Activated gamma-delta T cell (primary cell): ENCODE measurements around the gene C17orf67.
A peak's percentile ranks its signal among the peaks of the same experiment; 100 is the strongest.

Experiments
- DNase-seq: peaks from one replicate; lab custom pipeline; 2025; lab: John Stamatoyannopoulos, UW

C17orf67 gene

DNA sequence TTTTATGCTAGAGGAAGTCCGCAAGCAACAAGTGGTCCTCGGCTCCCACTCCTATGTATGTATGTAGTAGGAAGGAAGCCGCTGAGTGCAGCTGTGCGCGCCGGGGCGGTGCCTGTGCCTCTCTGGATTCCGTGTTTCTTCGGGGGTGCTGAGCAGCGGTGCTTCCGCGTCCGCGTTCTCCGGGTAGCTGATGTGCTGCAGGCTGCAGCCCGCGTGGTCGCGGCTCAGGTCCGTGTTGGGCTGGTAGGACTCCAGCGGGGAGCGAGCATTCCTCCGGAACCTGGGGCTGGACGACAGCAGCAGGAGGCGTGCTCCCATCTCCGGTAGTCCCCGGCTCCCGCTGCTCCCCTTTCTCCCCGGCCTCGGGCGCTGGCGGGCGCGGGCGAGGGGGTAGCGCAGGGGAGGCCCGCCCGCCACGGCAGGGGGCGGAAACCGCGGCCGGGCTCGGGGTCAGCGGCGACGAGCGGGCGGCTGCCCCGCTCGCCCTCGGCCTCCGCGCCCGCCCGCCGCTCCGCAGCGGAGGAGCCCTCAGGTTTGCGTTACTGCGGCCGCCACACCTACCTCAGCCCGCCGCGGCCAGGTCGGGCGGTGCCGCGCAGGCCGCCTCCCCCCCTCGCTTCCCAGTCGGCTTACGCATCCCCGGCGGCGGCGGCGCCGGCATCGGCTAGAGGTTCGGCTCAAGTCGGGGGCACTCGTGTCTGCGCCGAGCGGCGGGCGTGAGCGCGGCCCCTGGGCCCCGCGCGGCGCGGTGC lies 487 bp downstream of the C17orf67 start:
- DNase-seq, result peak; percentile 80

DNA sequence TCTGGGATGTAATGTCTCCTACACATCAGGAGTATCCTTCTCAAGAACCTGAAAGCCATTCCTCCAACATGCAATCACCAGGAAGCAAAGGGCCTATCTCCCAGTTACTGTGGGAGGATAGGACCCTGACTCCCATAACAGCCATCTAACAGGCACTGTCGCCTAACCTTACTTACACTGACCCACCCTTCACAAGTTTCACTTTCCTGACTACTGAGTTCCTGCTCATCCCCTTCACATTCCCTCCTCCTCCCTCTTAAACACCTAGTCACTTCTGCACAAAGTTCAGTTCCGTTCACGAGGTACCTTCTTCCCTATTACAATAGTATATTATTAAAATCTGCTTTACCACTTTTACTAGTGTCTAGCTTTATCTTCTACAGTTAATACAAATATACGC lies 1.3 kb downstream of the C17orf67 start:
- no peak for DNase-seq

DNA sequence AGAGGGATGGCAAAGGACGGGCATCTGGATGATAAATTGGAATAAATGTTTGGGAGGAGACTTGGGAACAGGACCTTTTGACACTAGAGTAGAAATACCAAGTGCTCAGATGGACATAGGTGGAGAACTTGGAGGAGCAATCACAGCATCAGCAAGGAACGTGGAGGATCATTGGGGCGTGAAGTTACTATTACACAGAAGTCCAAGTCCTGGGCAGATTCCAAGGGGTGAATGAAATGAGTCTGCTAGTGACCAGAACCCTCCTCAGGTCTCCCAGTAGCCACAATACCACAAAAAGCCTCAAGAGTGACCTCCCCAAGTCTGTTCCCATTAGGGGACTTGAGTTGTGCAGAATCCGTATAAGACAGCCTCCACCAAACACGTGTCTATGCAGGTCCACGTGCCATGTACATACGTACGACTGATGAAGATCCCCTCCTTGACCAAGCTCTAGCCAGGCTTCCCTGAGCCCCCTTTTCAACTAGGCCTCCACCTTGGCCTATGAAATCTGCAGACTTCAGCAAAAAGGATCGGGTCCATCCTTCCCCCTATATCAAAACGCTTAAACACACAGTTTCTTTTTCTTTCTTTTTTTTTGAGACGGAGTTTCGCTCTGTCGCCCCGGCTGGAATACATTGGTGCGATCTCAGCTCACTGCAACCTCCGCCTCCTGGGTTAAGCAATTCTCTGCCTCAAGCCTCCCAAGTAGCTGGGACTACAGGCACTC lies 2.2 kb downstream of the C17orf67 start:
- DNase-seq, result no peak

DNA sequence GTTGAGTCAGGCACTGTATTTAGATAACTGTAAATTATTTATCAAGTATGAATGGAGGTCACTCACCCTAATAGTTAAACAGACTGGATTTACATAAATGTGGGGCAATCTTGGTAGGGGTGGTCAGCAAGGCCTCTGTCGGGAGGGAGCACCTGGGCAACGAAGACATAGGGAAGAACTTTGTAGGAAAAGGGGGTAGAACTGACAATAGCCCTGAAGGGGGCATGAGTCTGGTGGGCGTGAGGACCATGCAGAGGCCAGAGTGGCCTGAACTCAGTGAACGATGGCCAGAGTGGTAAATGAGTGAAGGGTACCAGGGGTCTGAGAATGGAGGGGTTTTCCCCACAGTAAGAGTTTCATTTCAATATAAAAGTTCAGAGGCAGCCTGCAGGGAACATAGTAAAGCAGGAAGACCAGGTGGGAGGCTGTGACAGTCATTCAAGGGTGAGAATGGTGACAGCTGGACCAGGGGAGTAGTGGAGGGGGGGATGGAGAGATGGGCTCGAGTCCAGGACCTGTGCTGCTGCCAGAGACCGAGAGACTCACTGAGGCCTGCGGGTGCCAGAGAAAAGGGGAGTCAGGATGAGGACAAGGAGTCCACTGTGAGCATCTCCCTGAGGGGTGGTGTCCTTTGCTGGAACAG lies 2.9 kb downstream of the C17orf67 start:
- DNase-seq, result no peak

DNA sequence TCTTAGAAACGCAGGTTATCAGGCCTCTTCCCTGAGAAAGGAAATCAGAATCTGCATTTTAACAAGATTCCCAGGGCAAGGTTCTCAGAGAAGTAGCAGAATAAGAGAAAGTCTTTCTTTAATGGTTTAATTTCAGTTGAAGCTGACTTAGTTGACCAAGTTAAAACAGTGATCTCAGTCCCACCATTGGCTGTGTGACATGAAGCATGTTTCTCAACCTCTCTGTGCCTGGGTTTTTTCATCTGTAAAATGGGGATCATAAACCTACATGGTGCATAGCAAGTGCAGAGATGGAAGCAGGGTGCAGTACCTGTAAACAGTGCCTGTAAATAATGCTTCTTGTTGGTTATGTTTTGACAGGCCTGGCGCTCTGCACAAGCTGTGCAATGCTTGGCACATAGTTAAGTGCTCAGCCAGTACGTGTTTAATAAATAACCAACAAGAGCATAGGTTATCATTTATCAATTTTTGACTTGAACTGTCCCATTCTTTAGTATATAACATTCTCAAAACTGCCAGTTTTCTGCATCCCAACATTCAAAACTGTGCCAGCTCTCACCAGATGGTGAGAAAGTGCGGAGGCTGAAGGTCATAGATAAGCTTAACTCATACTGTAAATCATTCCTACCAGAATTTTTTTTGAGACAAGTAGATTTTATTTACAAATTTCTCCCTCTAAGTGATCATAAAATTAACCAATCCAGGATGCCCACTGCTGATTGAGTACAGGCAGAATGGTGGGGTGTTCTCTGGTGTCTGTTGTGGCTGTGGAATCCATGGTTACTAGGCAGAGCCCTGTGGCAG lies 6.9 kb downstream of the C17orf67 start:
- DNase-seq, result no peak

DNA sequence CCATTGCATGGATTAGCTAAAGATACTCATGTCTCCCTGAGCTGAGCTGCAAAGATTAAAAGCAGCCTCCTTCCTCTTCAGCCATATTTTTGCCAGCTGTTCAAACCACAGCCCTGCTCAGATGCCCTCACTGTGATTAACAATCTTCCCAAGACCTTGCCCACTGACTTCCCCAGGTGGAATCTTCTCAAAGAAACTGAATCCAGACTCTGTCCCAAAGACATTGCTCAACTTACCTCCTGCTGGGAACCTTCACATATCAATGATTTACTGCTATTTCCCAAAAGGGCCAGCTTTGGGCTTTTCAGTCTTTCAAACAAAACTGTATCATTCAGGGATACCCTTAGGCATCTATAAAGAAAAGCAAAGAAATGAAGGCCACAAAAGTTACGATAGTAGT lies 9.2 kb downstream of the C17orf67 start:
- DNase-seq, result no peak

DNA sequence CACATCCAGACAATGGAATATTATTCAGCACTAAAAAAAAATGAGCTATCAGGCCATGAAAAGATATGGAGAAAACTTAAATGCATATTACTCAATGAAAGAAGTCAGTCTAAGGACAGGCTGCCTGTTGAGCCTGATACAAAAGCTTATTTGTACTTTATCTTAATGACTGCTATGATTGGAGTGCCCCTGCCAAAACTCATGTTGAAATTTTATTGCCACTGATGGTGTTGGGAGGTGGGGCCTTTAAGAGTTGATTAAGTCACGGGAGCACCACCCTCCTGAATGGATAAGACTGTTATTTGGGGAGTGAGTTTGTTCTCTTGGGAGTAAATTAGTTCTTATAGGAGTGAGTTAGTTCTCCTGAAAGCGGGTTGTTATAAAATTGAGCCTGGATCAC lies 9.9 kb downstream of the C17orf67 start:
- DNase-seq, result no peak

DNA sequence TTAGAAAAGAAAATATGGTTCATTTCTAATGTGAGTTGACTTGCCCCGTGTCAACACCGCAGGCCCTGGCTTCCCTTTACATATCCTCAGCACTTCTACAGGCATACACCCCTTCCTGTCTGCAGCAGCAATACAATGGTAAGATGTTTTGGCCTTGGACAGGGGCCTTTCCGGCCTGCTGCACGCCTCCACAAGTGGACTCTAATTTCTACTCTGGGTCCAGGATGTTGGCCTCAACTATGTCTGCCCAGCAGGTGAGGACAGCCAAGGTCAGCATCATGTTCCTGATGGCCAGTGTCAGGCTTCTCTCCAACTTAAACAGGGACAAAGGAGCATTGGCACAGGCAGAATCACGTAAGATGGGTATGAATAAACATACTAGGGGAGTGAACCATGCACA lies 11.0 kb downstream of the C17orf67 start:
- no peak for DNase-seq

DNA sequence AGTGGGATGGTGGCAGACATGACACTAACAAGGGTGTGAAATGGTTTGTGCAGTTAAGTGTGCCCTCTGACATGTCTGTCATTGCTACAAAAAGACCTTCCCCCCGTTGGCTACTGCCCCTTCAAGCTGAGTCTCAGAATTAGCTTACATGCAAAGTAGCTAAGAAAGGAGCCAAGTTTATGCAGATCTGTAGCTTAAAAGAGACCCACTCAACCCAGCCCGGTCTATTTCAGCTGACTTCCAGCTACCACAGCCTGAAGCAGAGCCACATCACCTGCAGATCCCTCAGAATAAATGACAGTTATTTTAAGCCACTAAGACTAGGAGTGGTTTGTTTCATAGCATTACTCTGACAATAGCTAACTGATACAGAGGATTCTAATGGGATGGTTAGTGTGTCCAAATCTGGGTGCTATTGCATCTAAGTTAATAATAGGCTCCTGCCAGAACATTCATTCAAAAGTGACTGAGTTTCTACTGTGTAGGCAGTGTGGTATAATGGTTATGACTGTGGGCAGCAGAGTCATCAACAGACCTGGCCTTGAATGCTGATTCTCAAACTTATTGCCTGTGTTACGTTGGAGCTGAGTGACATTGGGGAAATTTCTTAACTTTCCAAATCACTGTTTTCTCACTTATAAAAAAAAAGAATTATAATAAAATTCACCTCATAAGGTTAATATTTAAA lies 11.7 kb downstream of the C17orf67 start:
- no peak for DNase-seq

DNA sequence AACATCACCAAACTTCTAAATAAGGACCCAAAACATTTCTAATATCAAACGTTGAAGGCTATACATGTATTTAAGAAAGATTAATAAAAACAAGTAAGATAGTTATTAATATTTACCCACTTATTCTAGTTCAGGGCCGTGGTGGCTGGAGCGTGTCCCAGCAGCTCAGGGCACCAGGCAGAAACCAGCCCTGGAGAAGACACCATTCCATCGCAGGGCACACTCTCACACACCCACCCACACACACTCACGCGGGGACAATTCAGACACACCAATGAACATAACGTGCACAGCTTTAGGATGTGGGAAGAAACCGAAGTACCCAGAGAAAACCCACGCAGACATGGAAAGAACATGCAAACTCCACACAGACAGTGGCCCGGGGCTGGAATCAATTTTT lies 13.5 kb downstream of the C17orf67 start:
- no peak for DNase-seq

DNA sequence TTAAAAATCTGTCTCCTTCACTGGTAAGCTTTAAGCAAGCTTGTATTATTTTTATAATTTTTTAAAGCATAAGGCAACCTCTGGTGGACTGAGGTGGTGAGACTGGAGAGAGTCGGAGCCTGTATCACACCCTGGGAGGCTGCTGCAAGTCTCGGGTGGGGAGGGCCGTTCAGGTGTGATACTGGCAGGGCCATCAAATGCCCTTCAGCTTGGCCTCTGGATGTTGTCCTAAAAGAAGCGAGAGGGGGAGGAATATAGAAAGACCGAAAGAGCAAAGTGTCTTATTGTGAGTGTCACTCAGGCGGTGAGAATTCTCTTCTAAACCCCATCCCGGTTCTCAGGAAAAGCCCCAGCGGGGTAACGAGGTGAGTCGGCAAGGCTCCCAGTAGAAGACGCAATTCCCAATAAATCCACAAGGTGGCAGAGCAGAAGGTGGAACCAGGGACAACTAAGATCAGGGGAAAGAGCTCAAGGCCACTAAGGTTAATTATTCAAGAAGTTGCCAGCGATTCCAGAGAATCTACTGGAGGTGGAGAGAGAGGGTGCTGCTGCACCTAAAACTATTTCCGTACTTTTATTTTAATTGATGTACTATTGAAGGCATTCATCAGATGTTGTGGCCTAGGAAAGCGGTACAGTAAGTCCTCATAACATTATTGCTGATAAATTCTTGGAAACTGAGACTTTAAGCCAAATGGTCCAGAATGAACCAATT lies 14.1 kb downstream of the C17orf67 start:
- no peak for DNase-seq

DNA sequence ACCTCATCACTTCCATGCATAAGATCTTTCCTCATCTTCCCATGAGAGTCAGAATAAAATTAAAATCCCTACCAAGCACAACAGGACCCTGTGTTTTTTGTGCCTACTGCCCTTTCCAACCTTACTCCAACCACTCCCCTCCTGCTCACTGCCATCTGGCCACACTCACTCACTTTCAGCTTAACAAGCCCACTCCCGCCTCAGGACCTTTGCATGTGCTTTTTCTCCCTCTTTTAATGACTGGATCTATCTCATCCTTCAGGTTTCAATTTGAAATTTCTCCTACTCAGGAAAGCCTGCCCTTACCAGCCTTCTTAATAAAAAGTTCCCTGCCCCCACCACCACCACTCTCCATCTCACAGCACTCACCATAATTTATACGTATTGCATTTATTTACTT lies 14.7 kb downstream of the C17orf67 start:
- DNase-seq, result no peak

DNA sequence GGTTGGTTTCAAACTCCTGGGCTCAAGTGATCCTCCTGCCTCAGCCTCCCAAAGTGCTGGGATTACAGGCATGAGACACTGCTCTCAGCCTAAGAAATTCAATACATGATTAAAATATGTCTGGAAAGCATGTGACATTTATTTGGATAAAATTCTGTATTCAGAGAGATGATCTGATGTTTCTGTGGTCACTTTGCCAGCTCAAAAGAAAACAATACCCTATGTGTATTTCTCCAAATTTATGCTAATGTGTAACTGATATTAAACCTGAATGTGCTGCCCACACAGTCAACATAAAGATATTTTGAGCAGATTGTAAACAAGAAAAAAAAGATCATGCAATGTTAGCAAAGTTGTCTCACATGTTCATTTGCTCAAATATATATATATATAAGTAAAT lies 16.7 kb downstream of the C17orf67 start:
- DNase-seq, result no peak

DNA sequence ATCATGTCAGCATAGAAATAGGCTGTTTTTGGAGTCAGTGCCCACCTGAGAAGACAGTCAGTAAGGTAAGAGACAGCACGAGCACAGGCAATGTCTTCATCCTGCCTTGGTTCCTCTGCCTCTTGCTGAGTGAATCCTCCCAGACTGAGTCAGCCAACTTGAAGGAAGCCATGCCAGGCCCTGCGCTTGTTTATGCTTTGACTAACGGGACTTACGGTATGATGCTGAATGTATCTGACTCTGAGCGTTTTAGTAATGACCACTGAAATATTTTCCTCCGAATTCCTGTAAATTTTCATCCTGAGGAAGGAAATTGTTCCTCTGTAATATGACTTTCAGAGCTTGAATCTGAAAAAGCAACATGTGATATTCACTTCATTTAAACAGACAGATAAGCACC lies 18.0 kb downstream of the C17orf67 start:
- DNase-seq, result no peak

DNA sequence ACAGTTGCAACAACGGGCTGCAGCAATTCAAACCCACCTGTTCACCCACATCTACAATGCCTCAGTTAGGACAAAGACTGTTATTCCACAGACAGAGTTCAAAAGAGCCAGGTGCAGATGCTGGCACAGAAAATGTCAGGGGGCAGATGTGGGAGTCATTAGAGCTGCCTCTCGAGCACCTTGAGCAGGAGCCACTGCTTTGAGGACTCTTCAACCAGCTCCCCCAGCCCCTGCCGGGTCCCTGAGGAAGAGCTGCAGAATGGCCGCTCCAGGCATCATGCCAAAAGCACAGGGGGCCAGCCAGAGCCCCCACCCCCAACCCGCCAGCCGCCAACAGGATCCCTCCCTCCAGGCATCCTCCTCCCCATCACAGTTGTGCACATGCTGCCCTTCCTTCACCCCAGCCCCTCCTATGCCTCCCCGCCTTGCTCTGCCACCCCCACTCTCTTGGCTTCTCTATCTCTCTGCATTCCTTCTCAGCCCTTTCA lies 20.8 kb downstream of the C17orf67 start:
- DNase-seq, result no peak

DNA sequence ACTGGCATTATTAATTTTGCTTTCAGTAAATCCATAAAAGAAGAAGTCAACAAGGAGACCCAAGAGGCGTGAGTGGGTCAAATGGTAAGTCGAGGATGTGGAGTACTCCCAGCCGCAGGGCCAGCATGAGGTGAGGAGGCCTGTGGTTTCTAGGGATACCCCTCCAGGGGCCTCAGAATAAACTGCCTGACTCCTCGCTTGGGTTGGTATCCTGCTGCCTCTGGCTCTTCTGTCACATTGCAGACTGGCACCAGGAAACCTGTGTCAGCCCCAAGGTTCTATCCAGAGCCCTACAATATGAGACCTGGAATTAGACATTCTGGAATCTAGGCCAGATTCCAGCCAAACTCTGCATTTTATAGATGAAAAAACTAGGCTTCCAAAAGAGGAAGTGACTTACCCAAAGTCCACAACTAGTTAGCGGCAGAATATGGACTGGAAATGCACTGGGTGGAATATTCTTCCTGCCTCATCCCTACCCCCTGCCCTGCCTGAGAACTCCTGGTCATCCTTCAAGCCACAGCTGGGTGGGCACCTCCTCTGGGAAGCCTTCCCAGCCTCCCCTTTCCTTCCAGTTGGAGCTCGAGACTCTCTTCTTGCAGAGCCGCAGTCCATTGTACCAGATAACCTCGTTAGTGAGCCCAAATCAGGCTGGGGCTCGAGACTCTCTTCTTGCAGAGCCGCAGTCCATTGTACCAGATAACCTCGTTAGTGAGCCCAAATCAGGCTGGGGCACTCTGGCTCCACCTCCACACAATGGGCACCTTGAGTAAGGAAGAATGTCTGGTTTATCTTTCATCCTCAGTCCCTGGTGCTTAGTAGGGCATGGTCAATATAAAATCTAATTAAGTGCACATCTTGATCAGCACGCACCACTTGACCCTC lies 22.6 kb downstream of the C17orf67 start:
- DNase-seq, result no peak

DNA sequence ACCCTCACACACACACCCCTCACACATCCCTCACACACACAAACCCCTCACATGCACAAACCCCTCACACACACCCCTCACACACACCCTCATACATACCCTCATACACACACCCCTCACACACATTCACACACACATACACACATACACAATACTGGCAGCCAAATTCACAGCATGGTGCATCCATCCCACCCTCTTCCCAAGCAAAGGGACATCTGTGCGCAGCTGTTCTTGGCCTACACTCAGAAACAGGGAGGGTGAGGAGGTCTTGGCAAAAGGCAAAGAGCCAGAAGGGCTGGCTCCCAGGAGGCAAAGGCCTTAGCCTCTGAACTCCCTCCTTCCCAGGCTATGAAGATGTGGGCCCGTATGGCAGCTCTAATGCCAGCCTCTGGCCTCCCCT lies 23.4 kb downstream of the C17orf67 start:
- no peak for DNase-seq

DNA sequence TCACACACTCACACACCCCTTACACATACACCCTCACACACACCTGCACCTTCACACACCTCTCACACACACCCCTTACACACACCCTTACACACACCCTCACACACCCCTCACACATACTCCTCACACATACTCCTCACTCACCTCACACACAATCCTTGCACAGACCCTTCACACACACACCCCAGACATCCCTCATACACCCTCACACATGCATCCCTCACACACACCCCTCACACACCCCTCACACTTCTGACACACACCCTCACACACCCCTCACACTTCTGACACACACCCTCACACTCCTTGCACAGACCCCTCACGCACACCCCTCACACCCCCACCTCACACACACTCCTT lies 23.9 kb downstream of the C17orf67 start:
- no peak for DNase-seq

DNA sequence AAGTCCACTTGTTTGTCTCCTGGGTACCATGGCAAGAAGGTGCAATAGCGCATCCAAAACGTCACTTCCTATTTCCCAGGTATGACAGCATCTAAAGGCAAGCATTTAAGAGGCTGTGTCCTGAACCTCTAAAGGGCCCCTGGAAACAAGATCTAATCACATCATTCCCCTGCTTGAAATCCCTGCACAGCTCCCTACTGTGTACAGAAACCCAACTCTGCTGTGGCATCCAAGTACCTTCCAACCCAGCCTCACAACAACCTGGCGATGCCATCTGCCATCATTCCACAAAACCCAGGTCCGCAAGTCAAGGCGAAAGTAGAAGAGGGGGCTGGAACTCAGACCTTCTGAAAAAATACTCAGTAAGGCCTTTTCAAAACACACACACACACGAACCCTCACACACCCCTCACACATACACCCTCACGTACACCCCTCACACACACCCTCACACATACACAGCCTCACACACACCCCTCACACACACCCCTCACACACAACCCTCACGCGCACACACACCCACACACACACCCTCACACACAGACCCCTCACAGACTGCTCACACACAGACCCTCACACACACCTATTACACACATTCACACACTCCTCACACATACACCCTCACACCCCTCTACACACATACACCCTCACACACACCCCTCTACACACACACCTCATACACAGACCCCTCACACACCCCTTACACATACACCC lies 24.5 kb downstream of the C17orf67 start:
- no peak for DNase-seq
